ENCODE results near the gene PPEF2.

The PPEF2 gene

GRCh38 chr4:75908555-75908954 is 6.3 kb upstream of the PPEF2 start:
- TF ChIP-seq CTCF (IDR thresholded peaks at IDR 0.05), result no peak

GRCh38 chr4:75907966-75908365 is 5.7 kb upstream of the PPEF2 start:
- no peak for TF ChIP-seq CTCF (IDR thresholded peaks at IDR 0.05)

- no peak for TF ChIP-seq CTCF (IDR thresholded peaks at IDR 0.05)
Measured at GRCh38 chr4:75904076-75904475, 1.8 kb upstream of the PPEF2 start.

- no peak for TF ChIP-seq CTCF (IDR thresholded peaks at IDR 0.05)
Measured at GRCh38 chr4:75898536-75898935, 3.7 kb downstream of the PPEF2 start.

GRCh38 chr4:75895744-75896314 is 6.4 kb downstream of the PPEF2 start:
- peak; percentile 66 for TF ChIP-seq CTCF (IDR thresholded peaks at IDR 0.05)

GRCh38 chr4:75892508-75892907 is 9.7 kb downstream of the PPEF2 start:
- TF ChIP-seq CTCF (IDR thresholded peaks at IDR 0.05), result no peak; the same call in 1 of the 2 replicates

GRCh38 chr4:75891611-75892010 is 10.6 kb downstream of the PPEF2 start:
- TF ChIP-seq CTCF (IDR thresholded peaks at IDR 0.05), result no peak

Measured in LNCAP (cell line).